Measurements from ENCODE around the gene ZYG11A. TPM values are rescaled to one million over a fixed set of nuclear protein-coding genes. Genes with fewer than 3 reads are reported as not detected.

Gene ZYG11A
- total and polyA plus RNA-seq, 4 experiments from 2014 or later, result 0.03 TPM; not detected in 3

GRCh38 chr1:52901384-52901783 is 58.8 kb downstream of the ZYG11A start:
- Histone ChIP-seq H3K36me3 (ENCODE audit: insufficient read depth, low read length) (peaks cover 7% of the 10 kb centered on the region), H3K4me1 (ENCODE audit: insufficient read depth, low read length) (no peaks in the 10 kb centered on the region), H3K9me3 (ENCODE audit: control insufficient read depth in 1 of 2, low read length in 2 of 2) (no peaks in the 10 kb centered on the region), H3K27me3 (ENCODE audit: insufficient read depth, low read length) (no peaks in the 10 kb centered on the region), H3K4me3 (ENCODE audit: low read length in 2 of 2) (no peak overlapping the region), H3K27ac (ENCODE audit: low read depth, low read length) (no peak overlapping the region)
- ChIA-PET CTCF (ENCODE audit: partially characterized antibody) (no interaction called here), POLR2A (ENCODE audit: partially characterized antibody) (no interaction called here)
- DNase-seq, result no peak
- peaks cover 22 to 24% of the 10 kb centered on the region in 2 donors for H3K36me3 Mint-ChIP-seq
- H3K27ac Mint-ChIP-seq, result peak overlapping the region in 1 of 7 donors; percentile 78
- no peaks in the 10 kb centered on the region for H3K27me3 Mint-ChIP-seq
- H3K9me3 Mint-ChIP-seq, result no peaks in the 10 kb centered on the region
- no peak overlapping the region for H3K4me3 Mint-ChIP-seq
- no peaks in the 10 kb centered on the region for H3K4me1 Mint-ChIP-seq
- intact Hi-C loops (cut with micrococcal nuclease), result no loop called here

- Histone ChIP-seq H3K27me3 (ENCODE audit: insufficient read depth, low read length) (no peaks in the 10 kb centered on the region), H3K9me3 (ENCODE audit: control insufficient read depth in 1 of 2, low read length in 2 of 2) (no peaks in the 10 kb centered on the region)
- POLR2A ChIA-PET (ENCODE audit: partially characterized antibody), result no interaction called here
These were observed 61.8 kb downstream of the ZYG11A start for GRCh38 chr1:52904208-52904926.

GRCh38 chr1:52904927-52905698 is 62.6 kb downstream of the ZYG11A start:
- no peaks in the 10 kb centered on the region for H3K9me3 ChIP-seq (ENCODE audit: control insufficient read depth in 1 of 2, low read length in 2 of 2)
- no peak overlapping the region for H3K27ac ChIP-seq (ENCODE audit: low read depth, low read length)
- peaks cover 7% of the 10 kb centered on the region for H3K36me3 ChIP-seq (ENCODE audit: insufficient read depth, low read length)
- no peaks in the 10 kb centered on the region for H3K4me1 Mint-ChIP-seq
- intact Hi-C loops (cut with micrococcal nuclease), result loop anchor here (5.0 kb wide), 1 partner anchor 277 kb away; no protein-coding TSS in a partner anchor
- H3K27me3 Mint-ChIP-seq, result no peaks in the 10 kb centered on the region
- H3K27me3 ChIP-seq (ENCODE audit: insufficient read depth, low read length), result no peaks in the 10 kb centered on the region
- CTCF ChIA-PET (ENCODE audit: partially characterized antibody), result interaction anchor here (1.2 to 2.3 kb wide), 3 partner anchors 14 to 275 kb away, joined by 3 to 7 read pairs (median 5); partner anchors contain the start of gene ECHDC2
- peak in 2 of 5 donors; percentile 24 to 34 for DNase-seq
- H3K9me3 Mint-ChIP-seq, result no peaks in the 10 kb centered on the region
- peaks cover 18 to 28% of the 10 kb centered on the region in 2 donors for H3K36me3 Mint-ChIP-seq
- peak overlapping the region in 1 of 7 donors; percentile 78 for H3K27ac Mint-ChIP-seq
- no peak overlapping the region for H3K4me3 Mint-ChIP-seq
- POLR2A ChIA-PET (ENCODE audit: partially characterized antibody), result no interaction called here
- H3K4me1 ChIP-seq (ENCODE audit: insufficient read depth, low read length), result no peaks in the 10 kb centered on the region
- H3K4me3 ChIP-seq (ENCODE audit: low read length in 2 of 2), result no peak overlapping the region

More at GRCh38 chr1:52904208-52904926, 61.8 kb downstream of the ZYG11A start:
- CTCF ChIA-PET (ENCODE audit: partially characterized antibody), result interaction anchor here (0.6 to 2.3 kb wide), 3 partner anchors 13 to 18 kb away, joined by 3 to 5 read pairs (median 4); partner anchors contain the start of gene ECHDC2
- Histone ChIP-seq H3K27ac (ENCODE audit: low read depth, low read length) (no peak overlapping the region), H3K4me3 (ENCODE audit: low read length in 2 of 2) (no peak overlapping the region), H3K4me1 (ENCODE audit: insufficient read depth, low read length) (no peaks in the 10 kb centered on the region), H3K36me3 (ENCODE audit: insufficient read depth, low read length) (peaks cover 7% of the 10 kb centered on the region)
- DNase-seq, result no peak
- Mint-ChIP-seq H3K4me1 (no peaks in the 10 kb centered on the region), H3K27ac (no peak overlapping the region), H3K36me3 (peaks cover 12 to 21% of the 10 kb centered on the region in 2 donors), H3K4me3 (no peak overlapping the region), H3K9me3 (no peaks in the 10 kb centered on the region), H3K27me3 (no peaks in the 10 kb centered on the region)
- intact Hi-C loops (cut with micrococcal nuclease), result no loop called here

GRCh38 chr1:52906135-52906603 is 63.6 kb downstream of the ZYG11A start:
- DNase-seq, result no peak
- no peaks in the 10 kb centered on the region for H3K9me3 Mint-ChIP-seq
- Histone ChIP-seq H3K27ac (ENCODE audit: low read depth, low read length) (no peak overlapping the region), H3K36me3 (ENCODE audit: insufficient read depth, low read length) (peaks cover 7% of the 10 kb centered on the region), H3K9me3 (ENCODE audit: control insufficient read depth in 1 of 2, low read length in 2 of 2) (no peaks in the 10 kb centered on the region), H3K27me3 (ENCODE audit: insufficient read depth, low read length) (no peaks in the 10 kb centered on the region), H3K4me1 (ENCODE audit: insufficient read depth, low read length) (no peaks in the 10 kb centered on the region), H3K4me3 (ENCODE audit: low read length in 2 of 2) (no peak overlapping the region)
- ChIA-PET POLR2A (ENCODE audit: partially characterized antibody) (no interaction called here), CTCF (ENCODE audit: partially characterized antibody) (interaction anchor here (1.2 to 2.3 kb wide), 3 partner anchors 13 to 274 kb away, joined by 3 to 7 read pairs (median 5); partner anchors contain the start of gene ECHDC2)
- no peaks in the 10 kb centered on the region for H3K4me1 Mint-ChIP-seq
- no peaks in the 10 kb centered on the region for H3K27me3 Mint-ChIP-seq
- H3K27ac Mint-ChIP-seq, result no peak overlapping the region
- peaks cover 20 to 28% of the 10 kb centered on the region in 2 donors for H3K36me3 Mint-ChIP-seq
- intact Hi-C loops (cut with micrococcal nuclease), result loop anchor here (5.0 kb wide), 1 partner anchor 276 kb away; no protein-coding TSS in a partner anchor
- no peak overlapping the region for H3K4me3 Mint-ChIP-seq

- no peak for DNase-seq
- Mint-ChIP-seq H3K4me1 (no peaks in the 10 kb centered on the region), H3K9me3 (no peaks in the 10 kb centered on the region), H3K27ac (no peak overlapping the region), H3K4me3 (no peak overlapping the region), H3K36me3 (peaks cover 19 to 28% of the 10 kb centered on the region in 2 donors), H3K27me3 (no peaks in the 10 kb centered on the region)
- H3K27ac ChIP-seq (ENCODE audit: low read depth, low read length), result no peak overlapping the region
- POLR2A ChIA-PET (ENCODE audit: partially characterized antibody), result no interaction called here
- CTCF ChIA-PET (ENCODE audit: partially characterized antibody), result no interaction called here
- no peaks in the 10 kb centered on the region for H3K4me1 ChIP-seq (ENCODE audit: insufficient read depth, low read length)
- H3K4me3 ChIP-seq (ENCODE audit: low read length in 2 of 2), result no peak overlapping the region
- H3K9me3 ChIP-seq (ENCODE audit: control insufficient read depth in 1 of 2, low read length in 2 of 2), result no peaks in the 10 kb centered on the region
- H3K36me3 ChIP-seq (ENCODE audit: insufficient read depth, low read length), result peaks cover 7% of the 10 kb centered on the region
- intact Hi-C loops (cut with micrococcal nuclease), result loop anchor here (5.0 kb wide), 1 partner anchor 275 kb away; no protein-coding TSS in a partner anchor
- H3K27me3 ChIP-seq (ENCODE audit: insufficient read depth, low read length), result no peaks in the 10 kb centered on the region
These were observed 64.7 kb downstream of the ZYG11A start for GRCh38 chr1:52907068-52907811.

- Mint-ChIP-seq H3K27me3 (no peaks in the 10 kb centered on the region), H3K36me3 (peaks cover 19 to 28% of the 10 kb centered on the region in 2 donors), H3K27ac (no peak overlapping the region), H3K4me1 (no peaks in the 10 kb centered on the region), H3K4me3 (peak overlapping the region in 1 of 8 donors; percentile 36), H3K9me3 (no peaks in the 10 kb centered on the region)
- peaks cover 7% of the 10 kb centered on the region for H3K36me3 ChIP-seq (ENCODE audit: insufficient read depth, low read length)
- no peak for DNase-seq
- no peak overlapping the region for H3K4me3 ChIP-seq (ENCODE audit: low read length in 2 of 2)
- ChIA-PET POLR2A (ENCODE audit: partially characterized antibody) (no interaction called here), CTCF (ENCODE audit: partially characterized antibody) (no interaction called here)
- intact Hi-C loops (cut with micrococcal nuclease), result loop anchor here (5.0 kb wide), 1 partner anchor 275 kb away; no protein-coding TSS in a partner anchor
- H3K27ac ChIP-seq (ENCODE audit: low read depth, low read length), result no peak overlapping the region
- no peaks in the 10 kb centered on the region for H3K9me3 ChIP-seq (ENCODE audit: control insufficient read depth in 1 of 2, low read length in 2 of 2)
- no peaks in the 10 kb centered on the region for H3K27me3 ChIP-seq (ENCODE audit: insufficient read depth, low read length)
- no peaks in the 10 kb centered on the region for H3K4me1 ChIP-seq (ENCODE audit: insufficient read depth, low read length)
These were observed 65.2 kb downstream of the ZYG11A start for GRCh38 chr1:52907812-52908153.
